Endothelial cell of umbilical vein (primary cell): ENCODE data around the gene DPH1. TPM values are rescaled to one million over a fixed set of nuclear protein-coding genes. Genes with fewer than 3 reads are reported as not detected.

Source experiments
- BruUV-seq: library from RNA; stranded (reverse); fragments of 400-500 nt; replicated peaks from 2 replicates; lab custom pipeline; 2021; lab: Mats Ljungman, UMichigan
- CTCF ChIA-PET: fragments of 300-600, 350-600 bp; sonication (Branson Sonifier 250); formaldehyde crosslinking; loops from one replicate; lab custom pipeline; 2021; ENCODE audit warnings: antibody characterized with exemption, inconsistent platforms; lab: Charles Lee
- POLR2A ChIA-PET: fragments of 300-600, 350-600 bp; sonication (Branson Sonifier 250); formaldehyde crosslinking; loops from one replicate; lab custom pipeline; 2021; ENCODE audit warnings: antibody characterized with exemption, inconsistent platforms; lab: Charles Lee
- DNase-seq: peaks from one replicate; pipeline ENCODE4 v3.0.0-alpha.2; 2011; ENCODE audit warnings: low read depth, low spot score
- FAIRE-seq: peaks from 2 replicates; lab custom pipeline; 2011; peaks lifted over from hg19 to GRCh38; lab: Jason Lieb, UNC
- H2AFZ ChIP-seq: 2 replicates; pipeline ENCODE4 v1.6.0; 2012; ENCODE audit warnings: low read depth, low read length, control low read depth, inconsistent platforms
- H3K27ac ChIP-seq: 2 replicates; pipeline ENCODE4 v1.5.1; 2011; ENCODE audit warnings: low read depth, mild to moderate bottlenecking, control low read depth, low read length, moderate library complexity; ENCODE audit not compliant: insufficient read depth
- H3K27me3 ChIP-seq, 2 experiments: 2 replicates each; pipeline versions ENCODE4 v1.6.0 to v1.6.1; 2011; ENCODE audit warnings: low read length in 2 of 2, mixed read lengths in 1 of 2; ENCODE audit not compliant: control insufficient read depth in 2 of 2, insufficient read depth in 2 of 2
- H3K36me3 ChIP-seq, 2 experiments: 2 replicates in 1 of 2; 3 replicates in 1 of 2; pipeline ENCODE4 v1.5.1; 2011; ENCODE audit warnings: low read length in 2 of 2, mild to moderate bottlenecking in 1 of 2, moderate library complexity in 1 of 2; ENCODE audit not compliant: control insufficient read depth in 2 of 2, insufficient read depth in 2 of 2; ENCODE audit errors: extremely low read depth in 1 of 2
- H3K4me1 ChIP-seq: 3 replicates; pipeline ENCODE4 v1.5.1; 2011; ENCODE audit warnings: mild to moderate bottlenecking, low read length; ENCODE audit not compliant: control insufficient read depth, insufficient read depth; ENCODE audit errors: extremely low read depth
- H3K4me2 ChIP-seq: 2 replicates; pipeline ENCODE4 v1.6.1; 2011; ENCODE audit warnings: low read length, control low read depth, mixed read lengths; ENCODE audit not compliant: insufficient read depth
- H3K4me3 ChIP-seq, 3 experiments: fragments of 200-600 bp in 1 of 3; sonication (generic), shearing (Covaris generic) in 1 of 3; replicated peaks in 1 of 3; 2 replicates each; pipeline ENCODE4 v1.5.1; 2011 to 2016; ENCODE audit warnings: control low read depth in 3 of 3, low read length in 3 of 3, mild to moderate bottlenecking in 2 of 3, inconsistent platforms in 1 of 3, low read depth in 1 of 3, moderate library complexity in 1 of 3; ENCODE audit not compliant: insufficient read depth in 1 of 3
- H3K79me2 ChIP-seq: 2 replicates; pipeline ENCODE4 v1.6.0; 2012; ENCODE audit warnings: low read length, inconsistent platforms; ENCODE audit not compliant: control insufficient read depth, insufficient read depth
- H3K9ac ChIP-seq: replicated peaks from 2 replicates; pipeline ENCODE3; 2011; ENCODE audit warnings: low read length, control low read depth; ENCODE audit not compliant: insufficient read depth; ENCODE audit errors: extremely low read depth
- H3K9me1 ChIP-seq: replicated peaks from 3 replicates; pipeline ENCODE4 v1.6.0; 2011; ENCODE audit warnings: mild to moderate bottlenecking, low read length; ENCODE audit not compliant: control insufficient read depth, insufficient read depth; ENCODE audit errors: extremely low read depth
- H3K9me3 ChIP-seq: replicated peaks from 2 replicates; pipeline ENCODE4 v1.5.1; 2012; ENCODE audit warnings: low read length, inconsistent platforms; ENCODE audit not compliant: control insufficient read depth, insufficient read depth
- H4K20me1 ChIP-seq: replicated peaks from 2 replicates; pipeline ENCODE3; 2011; ENCODE audit warnings: mild to moderate bottlenecking, low read length; ENCODE audit not compliant: control insufficient read depth, insufficient read depth; ENCODE audit errors: extremely low read depth
- CTCF ChIP-seq, 2 donors: IDR thresholded peaks; 1 replicate in 1 of 2; 2 replicates in 1 of 2; pipeline ENCODE4 v1.5.1; 2011; ENCODE audit warnings: low read length in 2 of 2, mild to moderate bottlenecking in 2 of 2, moderate library complexity in 2 of 2, control low read depth in 1 of 2, inconsistent platforms in 1 of 2, low read depth in 1 of 2; ENCODE audit not compliant: insufficient read depth in 1 of 2; ENCODE audit errors: extremely low read depth in 1 of 2
- EZH2 ChIP-seq: IDR thresholded peaks from 2 replicates; pipeline ENCODE4 v1.6.1; 2012; ENCODE audit warnings: borderline replicate concordance, low read depth, mild to moderate bottlenecking, moderate library complexity, low read length, inconsistent platforms; ENCODE audit not compliant: severe bottlenecking
- FOS ChIP-seq: IDR thresholded peaks from 2 replicates; pipeline ENCODE4 v1.6.1; 2011; ENCODE audit warnings: mild to moderate bottlenecking, low read length, moderate library complexity, borderline replicate concordance; ENCODE audit not compliant: insufficient read depth
- GATA2 ChIP-seq: IDR thresholded peaks from 2 replicates; pipeline ENCODE4 v1.7.0; 2011; ENCODE audit warnings: low read depth, mild to moderate bottlenecking, moderate library complexity, mixed read lengths, low read length; ENCODE audit not compliant: insufficient read length, insufficient read depth
- JUN ChIP-seq: IDR thresholded peaks from 2 replicates; pipeline ENCODE4 v1.6.1; 2011; ENCODE audit warnings: borderline replicate concordance, low read depth; ENCODE audit not compliant: insufficient read length, insufficient read depth
- MAX ChIP-seq: IDR thresholded peaks from 2 replicates; pipeline ENCODE4 v1.6.1; 2011; ENCODE audit not compliant: insufficient read depth, insufficient read length
- MYC ChIP-seq: IDR thresholded peaks from one replicate; pipeline ENCODE4 v1.6.1; 2011; ENCODE audit warnings: mild to moderate bottlenecking, low read depth, low read length
- POLR2A ChIP-seq: IDR thresholded peaks from 2 replicates; pipeline ENCODE4 v1.6.1; 2012; ENCODE audit warnings: low read depth, mild to moderate bottlenecking, control low read depth, low read length
- POLR2AphosphoS5 ChIP-seq: IDR thresholded peaks from 2 replicates; pipeline ENCODE4 v1.6.1; 2012; ENCODE audit warnings: low read depth, mild to moderate bottlenecking, control low read depth, low read length, moderate library complexity; ENCODE audit not compliant: insufficient read depth
- dilution Hi-C: fragments of 300-500 bp; cut with MboI; formaldehyde crosslinking; loops from one replicate; pipeline ENCODE4 v1.15.0; 2019; ENCODE audit warnings: low sequenced_read_pairs; ENCODE audit not compliant: extremely low pct_ligation_motif_present
- intact Hi-C: fragments of 100-400 bp; cut with micrococcal nuclease; formaldehyde crosslinking; loops from one replicate; pipeline ENCODE4 v1.10.0; 2022
- polyA plus RNA-seq, 4 experiments: library from polyadenylated mRNA; depleted of rRNA in 3 of 4; stranded (reverse) in 3 of 4; unstranded in 1 of 4; fragments of >200 nt; gene quantifications; 2 replicates each; pipeline versions ENCODE4 v1.2.1 to v1.2.3, GENCODE V29; 2011 to 2012; ENCODE audit warnings: missing spikeins in 1 of 4
- total RNA-seq: library from RNA; stranded (reverse); gene quantifications from 2 replicates; pipeline ENCODE4 v1.2.3, GENCODE V29; 2021

DPH1 gene
- total and polyA plus RNA-seq, 2 donors (not counting 3 experiments of a cell fraction or from before 2014, with no cell fraction given): 37.8 to 45.6 TPM

GRCh38 chr17:1985093-1985492 is 44.9 kb upstream of the DPH1 start:
- TF ChIP-seq CTCF (IDR thresholded peaks at IDR 0.05; ENCODE audit: extremely low read depth in 1 of 2, insufficient read depth in 1 of 2, low read depth in 1 of 2, low read length in 2 of 2) (no peak), POLR2AphosphoS5 (no peak), JUN (no peak), POLR2A (no peak), MAX (no peak), GATA2 (no peak), FOS (no peak), MYC (no peak), EZH2 (no peak)
- Histone ChIP-seq H3K4me2 (no peak overlapping the region), H4K20me1 (no peaks in the 10 kb centered on the region), H3K36me3 (no peaks in the 10 kb centered on the region), H2AFZ (no peak overlapping the region), H3K4me1 (no peaks in the 10 kb centered on the region), H3K27me3 (no peaks in the 10 kb centered on the region), H3K27ac (no peak overlapping the region), H3K9me3 (no peaks in the 10 kb centered on the region), H3K79me2 (no peaks in the 10 kb centered on the region), H3K9me1 (no peaks in the 10 kb centered on the region), H3K9ac (no peak overlapping the region), H3K4me3 (no peak overlapping the region)
- no peak for DNase-seq
- CTCF ChIA-PET: interaction anchor here (0.6 to 1.6 kb wide), 2 partner anchors 29 to 170 kb away, joined by 3 to 4 read pairs; no protein-coding TSS in a partner anchor
- BruUV-seq: no TSS peak
- dilution Hi-C loops: no loop called here
- POLR2A ChIA-PET: no interaction called here
- FAIRE-seq: no peak
- intact Hi-C loops: no loop called here
